Fibroblast of lung (primary cell): ENCODE results near the gene TNFSF13. TPM values are rescaled to one million over a fixed set of nuclear protein-coding genes. Genes with fewer than 3 reads are reported as not detected.

ENCODE experiments used
- DNase-seq, 2 donors: peaks; one replicate each; pipeline versions ENCODE4 v3.0.0 to v3.0.0-alpha.2; 2010; ENCODE audit warnings: low read depth in 2 of 2
- H2AFZ ChIP-seq: 2 replicates; pipeline ENCODE4 v1.5.1; 2012; ENCODE audit warnings: low read length, control low read depth, inconsistent platforms
- H3K27ac ChIP-seq: 2 replicates; pipeline ENCODE4 v1.5.1; 2011; ENCODE audit warnings: low read length, control low read depth; ENCODE audit not compliant: insufficient read depth
- H3K27me3 ChIP-seq: 2 replicates; pipeline ENCODE4 v1.5.1; 2011; ENCODE audit warnings: mild to moderate bottlenecking, low read length; ENCODE audit not compliant: control insufficient read depth, insufficient read depth
- H3K36me3 ChIP-seq: 2 replicates; pipeline ENCODE4 v1.5.1; 2011; ENCODE audit warnings: low read length; ENCODE audit not compliant: control insufficient read depth, insufficient read depth
- H3K4me1 ChIP-seq: 2 replicates; pipeline ENCODE4 v1.5.1; 2011; ENCODE audit warnings: low read length; ENCODE audit not compliant: control insufficient read depth, insufficient read depth; ENCODE audit errors: extremely low read depth
- H3K4me2 ChIP-seq: 2 replicates; pipeline ENCODE4 v1.5.1; 2011; ENCODE audit warnings: low read length, control low read depth; ENCODE audit not compliant: insufficient read depth; ENCODE audit errors: extremely low read depth
- H3K4me3 ChIP-seq, 4 experiments: fragments of 200-600 bp in 1 of 4; sonication (generic) in 1 of 4; replicated peaks in 1 of 4; 2 replicates each; pipeline ENCODE4 v1.5.1; 2011 to 2016; ENCODE audit warnings: low read length in 4 of 4, low read depth in 3 of 4, mild to moderate bottlenecking in 3 of 4, control low read depth in 2 of 4, inconsistent platforms in 1 of 4, mixed read lengths in 1 of 4; ENCODE audit not compliant: insufficient read depth in 1 of 4; ENCODE audit errors: control extremely low read depth in 1 of 4
- H3K79me2 ChIP-seq: 2 replicates; pipeline ENCODE4 v1.5.1; 2012; ENCODE audit warnings: mild to moderate bottlenecking, low read length, inconsistent platforms; ENCODE audit not compliant: control insufficient read depth, insufficient read depth
- H3K9ac ChIP-seq: 2 replicates; pipeline ENCODE4 v1.5.1; 2011; ENCODE audit warnings: mild to moderate bottlenecking, low read length, control low read depth; ENCODE audit not compliant: insufficient read depth
- H3K9me3 ChIP-seq: 2 replicates; pipeline ENCODE4 v1.5.1; 2012; ENCODE audit warnings: low read depth, low read length; ENCODE audit not compliant: control insufficient read depth, insufficient read depth
- H4K20me1 ChIP-seq: 2 replicates; pipeline ENCODE4 v1.5.1; 2011; ENCODE audit warnings: low read length; ENCODE audit not compliant: control insufficient read depth, insufficient read depth; ENCODE audit errors: extremely low read depth
- EZH2 ChIP-seq: IDR thresholded peaks from 2 replicates; pipeline ENCODE4 v1.5.1; 2012; ENCODE audit warnings: low read length, control low read depth, mild to moderate bottlenecking; ENCODE audit errors: missing control alignments
- polyA plus RNA-seq, 2 donors: library from polyadenylated mRNA; depleted of rRNA in 1 of 2; stranded (reverse) in 1 of 2; unstranded in 1 of 2; fragments of >200 nt; gene quantifications; 2 replicates each; pipeline ENCODE4 v1.2.1, GENCODE V29; 2011 to 2012; ENCODE audit warnings: missing spikeins in 1 of 2
- total RNA-seq: library from RNA; depleted of rRNA; stranded (reverse); fragments of >200 nt; gene quantifications from 2 replicates; pipeline ENCODE4 v1.2.1, GENCODE V29; 2014
- TF ChIP-seq, protein P1 (sequence below), 2 donors: IDR thresholded peaks in 1 of 2; conservative IDR thresholded peaks in 1 of 2; 1 replicate in 1 of 2; 2 replicates in 1 of 2; pipeline ENCODE4 v1.5.1; 2011 to 2012; ENCODE audit warnings: low read length in 2 of 2, control low read depth in 1 of 2, inconsistent platforms in 1 of 2, low read depth in 1 of 2, mild to moderate bottlenecking in 1 of 2

TNFSF13 gene
- total and polyA plus RNA-seq, 2 donors (not counting 1 experiment from before 2014, with no cell fraction given), result 2.0 to 2.5 TPM

DNA sequence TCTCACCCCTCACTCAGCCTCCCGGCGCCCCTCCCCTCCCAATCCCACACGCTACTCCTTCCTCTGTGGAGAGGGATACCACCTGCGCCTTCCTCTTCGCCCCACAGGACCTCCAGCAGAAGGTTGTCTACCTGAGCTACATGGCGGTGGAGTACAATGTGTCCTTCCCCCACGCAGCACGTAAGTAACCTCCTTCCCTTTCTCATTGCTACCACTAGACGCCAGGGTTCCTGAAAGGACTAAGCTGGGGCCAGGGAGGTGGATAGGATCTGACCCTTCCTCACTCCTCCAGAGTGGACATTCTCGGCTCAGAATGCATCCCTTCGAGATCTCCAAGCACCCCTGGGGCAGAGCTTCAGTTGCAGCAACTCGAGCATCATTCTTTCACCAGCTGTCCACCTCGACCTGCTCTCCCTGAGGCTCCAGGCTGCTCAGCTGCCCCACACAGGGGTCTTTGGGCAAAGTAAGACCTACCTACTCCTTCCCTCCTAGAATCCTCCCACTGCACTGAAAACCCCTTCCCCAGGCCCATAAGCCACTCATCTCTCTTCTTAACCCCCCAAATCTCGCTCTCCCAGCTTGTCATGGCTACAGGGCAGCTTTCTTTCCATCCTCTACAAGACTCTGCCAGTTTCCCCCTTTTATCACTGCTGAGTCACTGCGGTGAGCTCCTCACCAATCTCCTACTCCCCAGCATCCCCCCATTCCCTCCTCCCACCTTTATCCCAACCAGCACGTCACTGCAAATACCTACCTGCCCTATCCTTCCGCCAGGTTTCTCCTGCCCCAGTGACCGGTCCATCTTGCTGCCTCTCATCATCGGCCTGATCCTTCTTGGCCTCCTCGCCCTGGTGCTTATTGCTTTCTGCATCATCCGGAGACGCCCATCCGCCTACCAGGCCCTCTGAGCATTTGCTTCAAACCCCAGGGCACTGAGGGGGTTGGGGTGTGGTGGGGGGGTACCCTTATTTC lies 22.3 kb downstream of the TNFSF13 start:
- TF ChIP-seq EZH2, result no peak
- TF ChIP-seq, protein P1, sequence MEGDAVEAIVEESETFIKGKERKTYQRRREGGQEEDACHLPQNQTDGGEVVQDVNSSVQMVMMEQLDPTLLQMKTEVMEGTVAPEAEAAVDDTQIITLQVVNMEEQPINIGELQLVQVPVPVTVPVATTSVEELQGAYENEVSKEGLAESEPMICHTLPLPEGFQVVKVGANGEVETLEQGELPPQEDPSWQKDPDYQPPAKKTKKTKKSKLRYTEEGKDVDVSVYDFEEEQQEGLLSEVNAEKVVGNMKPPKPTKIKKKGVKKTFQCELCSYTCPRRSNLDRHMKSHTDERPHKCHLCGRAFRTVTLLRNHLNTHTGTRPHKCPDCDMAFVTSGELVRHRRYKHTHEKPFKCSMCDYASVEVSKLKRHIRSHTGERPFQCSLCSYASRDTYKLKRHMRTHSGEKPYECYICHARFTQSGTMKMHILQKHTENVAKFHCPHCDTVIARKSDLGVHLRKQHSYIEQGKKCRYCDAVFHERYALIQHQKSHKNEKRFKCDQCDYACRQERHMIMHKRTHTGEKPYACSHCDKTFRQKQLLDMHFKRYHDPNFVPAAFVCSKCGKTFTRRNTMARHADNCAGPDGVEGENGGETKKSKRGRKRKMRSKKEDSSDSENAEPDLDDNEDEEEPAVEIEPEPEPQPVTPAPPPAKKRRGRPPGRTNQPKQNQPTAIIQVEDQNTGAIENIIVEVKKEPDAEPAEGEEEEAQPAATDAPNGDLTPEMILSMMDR (conservative IDR thresholded peaks at IDR 0.05 in 1 of 2, IDR thresholded peaks at IDR 0.05 in 1 of 2; ENCODE audit: low read depth in 1 of 2, low read length in 2 of 2), result no peak
- Histone ChIP-seq H3K4me1 (peaks cover 38% of the 10 kb centered on the region), H3K36me3 (peaks cover 32% of the 10 kb centered on the region), H3K9ac (no peak overlapping the region), H3K27me3 (no peaks in the 10 kb centered on the region), H3K27ac (peak overlapping the region; percentile 40), H3K4me2 (peak overlapping the region; percentile 35), H4K20me1 (peaks cover 1% of the 10 kb centered on the region), H3K4me3 (peak overlapping the region in 1 of 4 experiments; percentile 46), H3K79me2 (peaks cover 61% of the 10 kb centered on the region), H3K9me3 (no peaks in the 10 kb centered on the region), H2AFZ (no peak overlapping the region)
- DNase-seq, result no peak

DNA sequence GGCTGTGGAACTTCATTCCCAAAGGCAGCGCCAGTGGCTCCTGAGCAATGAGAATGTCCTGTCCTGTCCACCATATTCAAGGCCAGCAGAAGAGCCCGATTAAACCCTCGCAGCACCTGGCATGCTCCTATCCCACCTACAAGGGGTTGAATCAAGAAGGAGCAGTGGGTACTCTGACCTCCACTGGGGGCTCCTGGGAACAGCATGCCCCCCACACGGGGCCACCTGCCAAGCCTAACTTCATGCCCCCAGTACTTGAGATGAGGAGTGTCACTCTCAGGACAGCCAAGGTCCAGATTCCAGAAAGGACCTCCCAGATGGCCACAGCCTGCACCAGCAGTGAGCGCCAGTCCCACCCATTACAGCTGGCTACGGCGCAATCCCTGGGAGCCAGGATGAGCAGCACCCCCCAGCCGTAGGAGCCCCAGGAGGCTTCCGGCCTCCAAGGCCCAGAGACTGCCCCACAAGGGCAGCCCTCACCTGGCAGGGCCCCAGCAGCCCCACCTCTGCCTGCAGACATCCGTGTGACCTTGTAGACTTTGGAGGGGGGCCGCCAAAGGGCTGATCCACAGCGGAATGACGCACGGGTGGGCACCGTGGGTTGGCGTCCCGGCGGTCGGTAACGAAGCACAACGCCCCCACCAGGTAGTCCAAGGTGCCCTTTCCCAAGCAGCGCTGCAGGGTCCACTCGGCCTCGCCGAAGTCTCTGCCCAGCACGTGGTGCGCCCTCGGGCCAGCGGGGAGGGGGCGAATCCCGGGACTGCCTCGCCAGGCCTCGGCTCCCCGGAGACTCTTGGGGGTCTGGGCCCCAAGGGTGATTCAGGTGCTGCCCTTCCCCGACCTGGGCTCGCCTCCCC lies 24.1 kb downstream of the TNFSF13 start:
- Histone ChIP-seq H3K79me2 (peaks cover 49% of the 10 kb centered on the region), H4K20me1 (no peaks in the 10 kb centered on the region), H3K27ac (peak overlapping the region; percentile 98), H3K4me3 (peak overlapping the region in 1 of 4 experiments; percentile 78), H3K9me3 (no peaks in the 10 kb centered on the region), H2AFZ (no peak overlapping the region), H3K27me3 (no peaks in the 10 kb centered on the region), H3K36me3 (peaks cover 21% of the 10 kb centered on the region), H3K9ac (peak overlapping the region; percentile 58), H3K4me1 (peaks cover 46% of the 10 kb centered on the region), H3K4me2 (peak overlapping the region; percentile 5)
- TF ChIP-seq, protein P1 (conservative IDR thresholded peaks at IDR 0.05 in 1 of 2, IDR thresholded peaks at IDR 0.05 in 1 of 2; ENCODE audit: low read depth in 1 of 2, low read length in 2 of 2), result no peak
- no peak for TF ChIP-seq EZH2
- DNase-seq, result no peak
